Neural cell (in vitro differentiated cells): Measurements from ENCODE around the gene CERS1. TPM values are rescaled to one million over a fixed set of nuclear protein-coding genes. Genes with fewer than 3 reads are reported as not detected.
A peak's percentile ranks its signal among the peaks of the same experiment; 100 is the strongest.

ENCODE experiments used
- H2AFZ ChIP-seq: fragments of 200-600, 300-800 bp; sonication (generic), shearing (Covaris generic); 2 replicates; pipeline ENCODE4 v1.6.0; 2014; ENCODE audit warnings: low read depth, mild to moderate bottlenecking, antibody characterized with exemption, low read length, moderate library complexity
- H3F3A ChIP-seq: fragments of 200-600 bp; shearing (Covaris generic); 2 replicates; pipeline ENCODE4 v1.6.1; 2016; ENCODE audit warnings: mild to moderate bottlenecking, moderate library complexity, mixed read lengths, antibody characterized with exemption, low read length; ENCODE audit not compliant: insufficient read depth, poor library complexity, severe bottlenecking
- H3K27ac ChIP-seq: fragments of 200-600, 300-800 bp; sonication (generic), shearing (Covaris generic); 2 replicates; pipeline ENCODE4 v1.5.1; 2014; ENCODE audit warnings: mild to moderate bottlenecking, low read length, moderate library complexity
- H3K27me3 ChIP-seq: fragments of 300-800, 200-600 bp; sonication (generic), shearing (Covaris generic); 2 replicates; pipeline ENCODE4 v1.6.0; 2014; ENCODE audit warnings: mild to moderate bottlenecking, low read depth, low read length, moderate library complexity; ENCODE audit not compliant: insufficient read depth
- H3K36me3 ChIP-seq: fragments of 300-800, 200-600 bp; sonication (generic), shearing (Covaris generic); 2 replicates; pipeline ENCODE4 v1.5.1; 2014; ENCODE audit warnings: mild to moderate bottlenecking, antibody characterized with exemption, low read length, moderate library complexity; ENCODE audit not compliant: insufficient read depth
- H3K4me2 ChIP-seq: fragments of 300-800, 200-600 bp; sonication (generic), shearing (Covaris generic); 2 replicates; pipeline ENCODE4 v1.6.0; 2014; ENCODE audit warnings: mild to moderate bottlenecking, low read length
- H3K4me3 ChIP-seq: fragments of 300-800, 200-600 bp; sonication (generic), shearing (Covaris generic); 2 replicates; pipeline ENCODE4 v1.5.1; 2014; ENCODE audit warnings: mild to moderate bottlenecking, low read length, moderate library complexity
- H3K79me2 ChIP-seq: fragments of 200-600 bp; shearing (Covaris generic); replicated peaks from 2 replicates; pipeline ENCODE4 v1.6.0; 2014; ENCODE audit warnings: mild to moderate bottlenecking, low read length, moderate library complexity; ENCODE audit not compliant: insufficient read depth
- H3K9ac ChIP-seq: fragments of 300-800, 200-600 bp; sonication (generic), shearing (Covaris generic); 2 replicates; pipeline ENCODE4 v1.6.1; 2016; ENCODE audit warnings: mild to moderate bottlenecking, low read length, mixed read lengths
- H3K9me2 ChIP-seq: fragments of 200-600 bp; shearing (Covaris generic); 2 replicates; pipeline ENCODE4 v1.6.1; 2016; ENCODE audit warnings: mild to moderate bottlenecking, low read length, mixed read lengths; ENCODE audit not compliant: insufficient read depth
- H3K9me3 ChIP-seq: fragments of 200-600, 300-800 bp; sonication (generic), shearing (Covaris generic); 2 replicates; pipeline ENCODE4 v1.6.1; 2016; ENCODE audit warnings: mild to moderate bottlenecking, mixed run types, low read length, moderate library complexity, mixed read lengths
- H4K20me1 ChIP-seq: fragments of 200-600 bp; shearing (Covaris generic); 2 replicates; pipeline ENCODE4 v1.6.1; 2016; ENCODE audit warnings: mild to moderate bottlenecking, mixed run types; ENCODE audit not compliant: insufficient read depth
- EP300 ChIP-seq: fragments of 450-650 bp; conservative IDR thresholded peaks from 2 replicates; pipeline ENCODE4 v1.6.1; 2014; ENCODE audit warnings: antibody characterized with exemption, mild to moderate bottlenecking, moderate library complexity; ENCODE audit not compliant: poor library complexity, severe bottlenecking
- EZH2 ChIP-seq: fragments of 200-600, 300-800 bp; shearing (Covaris generic), sonication (generic); IDR thresholded peaks from 2 replicates; pipeline ENCODE4 v1.6.1; 2014; ENCODE audit warnings: antibody characterized with exemption, low read length, borderline replicate concordance, mild to moderate bottlenecking; ENCODE audit not compliant: insufficient read depth, poor library complexity, severe bottlenecking
- MXI1 ChIP-seq: fragments of 450-650 bp; conservative IDR thresholded peaks from 2 replicates; pipeline ENCODE4 v1.6.1; 2014; ENCODE audit warnings: antibody characterized with exemption, mild to moderate bottlenecking; ENCODE audit not compliant: poor library complexity, severe bottlenecking
- POLR2AphosphoS5 ChIP-seq: IDR thresholded peaks from 2 replicates; pipeline ENCODE4 v1.6.1; 2012
- RAD21 ChIP-seq: fragments of 450-650 bp; conservative IDR thresholded peaks from 2 replicates; pipeline ENCODE4 v1.6.1; 2014; ENCODE audit warnings: antibody characterized with exemption, mild to moderate bottlenecking, moderate library complexity
- SMC3 ChIP-seq: fragments of 450-650 bp; conservative IDR thresholded peaks from 2 replicates; pipeline ENCODE4 v1.6.1; 2014; ENCODE audit warnings: antibody characterized with exemption, mild to moderate bottlenecking, moderate library complexity; ENCODE audit not compliant: poor library complexity
- TAF1 ChIP-seq: IDR thresholded peaks from 2 replicates; pipeline ENCODE4 v1.6.1; 2012; ENCODE audit warnings: low read depth
- polyA plus RNA-seq: library from polyadenylated mRNA; depleted of rRNA; stranded (reverse); fragments of >200 nt; gene quantifications from 2 replicates; pipeline ENCODE4 v1.2.3, GENCODE V29; 2014
- TF ChIP-seq, protein P1 (sequence below): fragments of 450-650 bp; IDR thresholded peaks from 2 replicates; pipeline ENCODE4 v1.5.1; 2014; ENCODE audit warnings: antibody characterized with exemption, mild to moderate bottlenecking, moderate library complexity; ENCODE audit not compliant: poor library complexity, severe bottlenecking
- TF ChIP-seq, protein P2 (sequence below): IDR thresholded peaks from 2 replicates; pipeline ENCODE4 v1.6.1; 2012; ENCODE audit warnings: borderline replicate concordance

The CERS1 gene
- polyA plus RNA-seq, 1 donor from 2014 or later = 19.1 TPM

DNA sequence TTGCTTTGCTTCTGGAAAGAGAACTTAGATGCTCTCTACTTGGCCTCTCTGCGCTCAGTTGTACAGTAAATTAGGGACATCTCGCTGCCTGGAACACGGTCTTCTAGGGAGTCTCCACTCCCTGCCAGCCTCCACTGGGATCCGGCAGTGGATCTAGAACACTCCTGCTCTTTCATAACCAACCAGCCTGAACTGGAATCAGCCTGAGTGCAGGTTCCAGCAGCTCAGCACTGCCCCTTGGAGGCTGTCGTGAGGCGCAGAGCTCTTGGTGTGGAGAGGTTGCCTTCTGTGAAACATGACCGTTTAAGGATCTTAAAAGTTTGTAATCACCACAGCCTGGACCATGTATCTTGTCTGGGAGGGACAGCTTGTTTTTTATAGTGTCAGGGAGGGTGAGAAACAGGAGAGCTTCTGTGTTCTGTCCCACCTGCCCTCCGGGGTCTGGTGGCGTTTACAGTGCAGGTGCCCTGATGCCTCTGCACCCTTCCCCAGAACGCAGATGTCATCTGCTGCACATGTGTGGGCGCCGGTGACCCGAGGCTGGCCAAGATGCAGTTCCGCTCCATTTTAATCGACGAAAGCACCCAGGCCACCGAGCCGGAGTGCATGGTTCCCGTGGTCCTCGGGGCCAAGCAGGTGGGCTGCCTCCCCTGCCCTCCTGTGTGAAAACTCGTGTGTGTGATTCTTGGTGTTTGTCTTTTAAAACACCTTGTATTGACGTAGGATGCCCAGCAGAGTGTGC is 39.4 kb downstream of the CERS1 start:
- Histone ChIP-seq H3F3A (no peaks in the 10 kb centered on the region), H3K9me2 (no peaks in the 10 kb centered on the region), H2AFZ (no peak overlapping the region), H3K9me3 (no peaks in the 10 kb centered on the region), H3K36me3 (no peaks in the 10 kb centered on the region), H3K27ac (peak overlapping the region; percentile 70), H3K79me2 (no peaks in the 10 kb centered on the region), H3K27me3 (no peaks in the 10 kb centered on the region), H4K20me1 (no peaks in the 10 kb centered on the region), H3K4me2 (no peak overlapping the region), H3K4me3 (no peak overlapping the region), H3K9ac (peak overlapping the region; percentile 53)
- TF ChIP-seq, protein P1, sequence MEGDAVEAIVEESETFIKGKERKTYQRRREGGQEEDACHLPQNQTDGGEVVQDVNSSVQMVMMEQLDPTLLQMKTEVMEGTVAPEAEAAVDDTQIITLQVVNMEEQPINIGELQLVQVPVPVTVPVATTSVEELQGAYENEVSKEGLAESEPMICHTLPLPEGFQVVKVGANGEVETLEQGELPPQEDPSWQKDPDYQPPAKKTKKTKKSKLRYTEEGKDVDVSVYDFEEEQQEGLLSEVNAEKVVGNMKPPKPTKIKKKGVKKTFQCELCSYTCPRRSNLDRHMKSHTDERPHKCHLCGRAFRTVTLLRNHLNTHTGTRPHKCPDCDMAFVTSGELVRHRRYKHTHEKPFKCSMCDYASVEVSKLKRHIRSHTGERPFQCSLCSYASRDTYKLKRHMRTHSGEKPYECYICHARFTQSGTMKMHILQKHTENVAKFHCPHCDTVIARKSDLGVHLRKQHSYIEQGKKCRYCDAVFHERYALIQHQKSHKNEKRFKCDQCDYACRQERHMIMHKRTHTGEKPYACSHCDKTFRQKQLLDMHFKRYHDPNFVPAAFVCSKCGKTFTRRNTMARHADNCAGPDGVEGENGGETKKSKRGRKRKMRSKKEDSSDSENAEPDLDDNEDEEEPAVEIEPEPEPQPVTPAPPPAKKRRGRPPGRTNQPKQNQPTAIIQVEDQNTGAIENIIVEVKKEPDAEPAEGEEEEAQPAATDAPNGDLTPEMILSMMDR = peak; percentile 72
- TF ChIP-seq EP300 (no peak), SMC3 (peak; percentile 77), POLR2AphosphoS5 (peak; percentile 54), RAD21 (peak; percentile 72)

DNA sequence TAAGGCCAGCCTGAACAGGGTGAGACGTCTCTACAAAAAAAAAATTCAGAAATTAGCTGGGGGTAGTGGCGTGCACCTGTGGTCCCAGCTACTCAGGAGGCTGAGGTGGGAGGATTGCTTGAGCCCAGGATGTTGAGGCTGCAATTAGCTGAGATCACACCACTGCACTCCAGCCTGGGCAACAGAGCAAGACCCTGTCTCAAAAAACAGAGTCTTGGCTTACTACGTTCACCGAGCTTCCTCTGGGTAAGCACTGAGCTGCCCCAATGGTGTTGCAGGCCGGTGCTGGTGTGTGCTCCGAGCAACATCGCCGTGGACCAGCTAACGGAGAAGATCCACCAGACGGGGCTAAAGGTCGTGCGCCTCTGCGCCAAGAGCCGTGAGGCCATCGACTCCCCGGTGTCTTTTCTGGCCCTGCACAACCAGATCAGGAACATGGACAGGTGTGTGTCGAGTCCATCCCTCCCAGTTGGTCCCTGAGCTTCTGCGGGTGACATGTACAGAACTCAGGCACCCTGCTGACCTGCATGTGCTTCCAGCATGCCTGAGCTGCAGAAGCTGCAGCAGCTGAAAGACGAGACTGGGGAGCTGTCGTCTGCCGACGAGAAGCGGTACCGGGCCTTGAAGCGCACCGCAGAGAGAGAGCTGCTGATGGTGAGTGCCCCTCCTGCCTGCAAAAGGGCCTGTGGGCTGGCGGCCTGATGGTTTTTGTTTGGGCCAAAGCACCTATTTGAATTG is 40.1 kb downstream of the CERS1 start:
- H3K27ac ChIP-seq = peak overlapping the region; percentile 70
- H3K79me2 ChIP-seq = no peaks in the 10 kb centered on the region
- TF ChIP-seq, protein P2, sequence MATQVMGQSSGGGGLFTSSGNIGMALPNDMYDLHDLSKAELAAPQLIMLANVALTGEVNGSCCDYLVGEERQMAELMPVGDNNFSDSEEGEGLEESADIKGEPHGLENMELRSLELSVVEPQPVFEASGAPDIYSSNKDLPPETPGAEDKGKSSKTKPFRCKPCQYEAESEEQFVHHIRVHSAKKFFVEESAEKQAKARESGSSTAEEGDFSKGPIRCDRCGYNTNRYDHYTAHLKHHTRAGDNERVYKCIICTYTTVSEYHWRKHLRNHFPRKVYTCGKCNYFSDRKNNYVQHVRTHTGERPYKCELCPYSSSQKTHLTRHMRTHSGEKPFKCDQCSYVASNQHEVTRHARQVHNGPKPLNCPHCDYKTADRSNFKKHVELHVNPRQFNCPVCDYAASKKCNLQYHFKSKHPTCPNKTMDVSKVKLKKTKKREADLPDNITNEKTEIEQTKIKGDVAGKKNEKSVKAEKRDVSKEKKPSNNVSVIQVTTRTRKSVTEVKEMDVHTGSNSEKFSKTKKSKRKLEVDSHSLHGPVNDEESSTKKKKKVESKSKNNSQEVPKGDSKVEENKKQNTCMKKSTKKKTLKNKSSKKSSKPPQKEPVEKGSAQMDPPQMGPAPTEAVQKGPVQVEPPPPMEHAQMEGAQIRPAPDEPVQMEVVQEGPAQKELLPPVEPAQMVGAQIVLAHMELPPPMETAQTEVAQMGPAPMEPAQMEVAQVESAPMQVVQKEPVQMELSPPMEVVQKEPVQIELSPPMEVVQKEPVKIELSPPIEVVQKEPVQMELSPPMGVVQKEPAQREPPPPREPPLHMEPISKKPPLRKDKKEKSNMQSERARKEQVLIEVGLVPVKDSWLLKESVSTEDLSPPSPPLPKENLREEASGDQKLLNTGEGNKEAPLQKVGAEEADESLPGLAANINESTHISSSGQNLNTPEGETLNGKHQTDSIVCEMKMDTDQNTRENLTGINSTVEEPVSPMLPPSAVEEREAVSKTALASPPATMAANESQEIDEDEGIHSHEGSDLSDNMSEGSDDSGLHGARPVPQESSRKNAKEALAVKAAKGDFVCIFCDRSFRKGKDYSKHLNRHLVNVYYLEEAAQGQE = no peak
- H3K36me3 ChIP-seq = no peaks in the 10 kb centered on the region
- no peaks in the 10 kb centered on the region for H3K27me3 ChIP-seq
- no peak overlapping the region for H3K4me2 ChIP-seq
- H3K9ac ChIP-seq = peak overlapping the region; percentile 53
- no peaks in the 10 kb centered on the region for H3K9me3 ChIP-seq
- H3K4me3 ChIP-seq = no peak overlapping the region
- no peaks in the 10 kb centered on the region for H3F3A ChIP-seq
- H4K20me1 ChIP-seq = no peaks in the 10 kb centered on the region
- H3K9me2 ChIP-seq = no peaks in the 10 kb centered on the region
- H2AFZ ChIP-seq = no peak overlapping the region

DNA sequence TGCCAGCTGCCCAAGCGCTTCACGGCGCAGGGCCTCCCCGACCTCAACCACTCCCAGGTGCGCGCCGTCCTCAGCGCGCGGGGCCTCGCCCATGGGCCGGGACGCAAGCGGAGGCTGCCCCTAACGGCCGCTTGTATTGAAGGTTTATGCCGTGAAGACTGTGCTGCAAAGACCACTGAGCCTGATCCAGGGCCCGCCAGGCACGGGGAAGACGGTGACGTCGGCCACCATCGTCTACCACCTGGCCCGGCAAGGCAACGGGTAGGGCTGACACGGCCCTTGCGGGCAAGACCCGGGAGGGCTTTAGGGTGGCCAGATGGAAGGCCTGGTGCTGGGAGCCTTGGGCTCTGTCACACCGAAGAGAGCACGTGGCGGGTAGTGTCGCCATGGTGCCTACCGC is 41.0 kb downstream of the CERS1 start:
- no peaks in the 10 kb centered on the region for H3K79me2 ChIP-seq
- no peak for TF ChIP-seq TAF1
- no peak for TF ChIP-seq MXI1
- no peak for TF ChIP-seq SMC3
- TF ChIP-seq EZH2 = no peak

More for the DNA sequence above, 41.0 kb downstream of the CERS1 start:
- Histone ChIP-seq H3K36me3 (no peaks in the 10 kb centered on the region), H3F3A (no peaks in the 10 kb centered on the region), H3K27ac (no peak overlapping the region), H3K9ac (no peak overlapping the region), H4K20me1 (no peaks in the 10 kb centered on the region), H2AFZ (no peak overlapping the region), H3K4me3 (no peak overlapping the region), H3K9me2 (no peaks in the 10 kb centered on the region), H3K9me3 (no peaks in the 10 kb centered on the region), H3K27me3 (no peaks in the 10 kb centered on the region), H3K4me2 (no peak overlapping the region)
